IMR-90 (cell line): ENCODE data around the gene ANKDD1B. TPM values are rescaled to one million over a fixed set of nuclear protein-coding genes. Genes with fewer than 3 reads are reported as not detected.

Source experiments
- ATAC-seq: fragments of 200-7000 bp; cut with Tn5 transposase; 2 replicates; pipeline ENCODE4 v1.9.1; 2020; ENCODE audit warnings: low read depth, mild to moderate bottlenecking, moderate library complexity
- BruUV-seq: library from RNA; stranded (reverse); fragments of 400-500 nt; replicated peaks from 2 replicates; lab custom pipeline; 2021; lab: Mats Ljungman, UMichigan
- CTCF ChIA-PET: fragments of 300-600 bp; formaldehyde crosslinking; extraction: SDS; loops from one replicate; lab custom pipeline; 2021; ENCODE audit warnings: antibody characterized with exemption; lab: Yijun Ruan, JAX
- POLR2A ChIA-PET: fragments of 300-600 bp; sonication (Branson Sonifier 250); formaldehyde crosslinking; loops from one replicate; lab custom pipeline; 2022; ENCODE audit warnings: antibody characterized with exemption; ENCODE audit not compliant: unreplicated experiment; lab: Charles Lee
- DNase-seq: peaks from one replicate; pipeline ENCODE4 v3.0.0; 2013
- H2AFZ ChIP-seq: replicated peaks from 2 replicates; pipeline ENCODE3; 2013; ENCODE audit warnings: low read length, mild to moderate bottlenecking; ENCODE audit not compliant: poor library complexity
- H2AK5ac ChIP-seq: 2 replicates; pipeline ENCODE4 v1.6.1; 2013; ENCODE audit warnings: low read depth, low read length, inconsistent platforms
- H2AK9ac ChIP-seq: replicated peaks from 2 replicates; pipeline ENCODE3; 2013; ENCODE audit warnings: mild to moderate bottlenecking, low read depth, low read length, moderate library complexity; ENCODE audit not compliant: poor library complexity
- H2BK120ac ChIP-seq: 2 replicates; pipeline ENCODE4 v1.6.1; 2013; ENCODE audit warnings: low read depth, low read length, inconsistent platforms
- H2BK15ac ChIP-seq: 3 replicates; pipeline ENCODE4 v1.6.1; 2013; ENCODE audit warnings: low read depth, low read length, inconsistent platforms
- H2BK20ac ChIP-seq: 2 replicates; pipeline ENCODE4 v1.6.1; 2013; ENCODE audit warnings: low read depth, mild to moderate bottlenecking, inconsistent platforms, low read length, moderate library complexity
- H2BK5ac ChIP-seq: 2 replicates; pipeline ENCODE4 v1.6.1; 2013; ENCODE audit warnings: mild to moderate bottlenecking, low read depth, low read length, inconsistent platforms; ENCODE audit not compliant: poor library complexity, severe bottlenecking
- H3K14ac ChIP-seq: replicated peaks from 2 replicates; pipeline ENCODE4 v1.6.1; 2013; ENCODE audit warnings: low read depth, low read length, inconsistent platforms
- H3K18ac ChIP-seq: 2 replicates; pipeline ENCODE4 v1.6.1; 2013; ENCODE audit warnings: low read depth, low read length, control low read depth
- H3K23ac ChIP-seq: 2 replicates; pipeline ENCODE4 v1.6.1; 2013; ENCODE audit warnings: low read depth, low read length, inconsistent platforms
- H3K27ac ChIP-seq: 2 replicates; pipeline ENCODE4 v1.5.1; 2013; ENCODE audit warnings: mild to moderate bottlenecking, control low read depth, low read length; ENCODE audit not compliant: insufficient read depth
- H3K27me3 ChIP-seq: 2 replicates; pipeline ENCODE4 v1.6.1; 2013; ENCODE audit warnings: low read length; ENCODE audit not compliant: control insufficient read depth, insufficient read depth
- H3K36me3 ChIP-seq: 2 replicates; pipeline ENCODE4 v1.6.1; 2013; ENCODE audit warnings: low read length, mixed read lengths; ENCODE audit not compliant: control insufficient read depth, insufficient read depth
- H3K4ac ChIP-seq: 2 replicates; pipeline ENCODE4 v1.6.1; 2013; ENCODE audit warnings: low read depth, low read length, inconsistent platforms
- H3K4me1 ChIP-seq: 2 replicates; pipeline ENCODE4 v1.6.1; 2013; ENCODE audit warnings: low read length, mixed read lengths; ENCODE audit not compliant: control insufficient read depth, insufficient read depth
- H3K4me2 ChIP-seq: 2 replicates; pipeline ENCODE4 v1.6.1; 2013; ENCODE audit warnings: low read depth, mild to moderate bottlenecking, control low read depth, low read length, moderate library complexity
- H3K4me3 ChIP-seq: 2 replicates; pipeline ENCODE4 v1.5.1; 2013; ENCODE audit warnings: low read depth, mild to moderate bottlenecking, control low read depth, low read length, moderate library complexity; ENCODE audit not compliant: insufficient read depth
- H3K56ac ChIP-seq: 2 replicates; pipeline ENCODE4 v1.6.1; 2013; ENCODE audit warnings: low read length, inconsistent platforms; ENCODE audit not compliant: insufficient read depth; ENCODE audit errors: extremely low read depth
- H3K79me1 ChIP-seq, 2 experiments: 2 replicates each; pipeline ENCODE4 v1.6.1; 2013; ENCODE audit warnings: low read length in 2 of 2, inconsistent platforms in 1 of 2, low read depth in 1 of 2
- H3K9ac ChIP-seq: 2 replicates; pipeline ENCODE4 v1.6.1; 2013; ENCODE audit warnings: low read depth, low read length, control low read depth
- H3K9me1 ChIP-seq: 2 replicates; pipeline ENCODE4 v1.6.1; 2013; ENCODE audit warnings: low read length, inconsistent platforms; ENCODE audit not compliant: insufficient read depth
- H3K9me3 ChIP-seq: 2 replicates; pipeline ENCODE4 v1.6.1; 2013; ENCODE audit warnings: low read length; ENCODE audit not compliant: control insufficient read depth, insufficient read depth
- H4K20me1 ChIP-seq: 2 replicates; pipeline ENCODE4 v1.6.1; 2013; ENCODE audit warnings: low read length, inconsistent platforms; ENCODE audit not compliant: insufficient read depth
- H4K5ac ChIP-seq: 2 replicates; pipeline ENCODE4 v1.6.1; 2013; ENCODE audit warnings: mild to moderate bottlenecking, low read depth, low read length, control low read depth
- H4K8ac ChIP-seq, 2 experiments: 2 replicates each; pipeline ENCODE4 v1.6.1; 2013; ENCODE audit warnings: low read depth in 2 of 2, low read length in 2 of 2, control low read depth in 1 of 2, inconsistent platforms in 1 of 2
- H4K91ac ChIP-seq: 2 replicates; pipeline ENCODE4 v1.6.1; 2013; ENCODE audit warnings: low read depth, low read length, inconsistent platforms; ENCODE audit not compliant: insufficient read depth
- BHLHE40 ChIP-seq: fragments of 150-350 bp; IDR thresholded peaks from 2 replicates; pipeline ENCODE4 v1.6.1; 2016; ENCODE audit warnings: mild to moderate bottlenecking, low read depth, low read length
- CEBPB ChIP-seq: IDR thresholded peaks from 2 replicates; pipeline ENCODE4 v1.6.1; 2012; ENCODE audit warnings: low read depth, low read length, improper control_type of control experiment
- CHD1 ChIP-seq: IDR thresholded peaks from 2 replicates; pipeline ENCODE4 v1.6.1; 2012; ENCODE audit warnings: low read depth, low read length, improper control_type of control experiment
- CTCF ChIP-seq: conservative IDR thresholded peaks from 2 replicates; pipeline ENCODE4 v1.5.1; 2012; ENCODE audit warnings: mild to moderate bottlenecking, low read depth, low read length, improper control_type of control experiment
- ELK1 ChIP-seq: fragments of 150-350 bp; IDR thresholded peaks from 2 replicates; pipeline ENCODE4 v1.6.1; 2016; ENCODE audit warnings: low read depth, mild to moderate bottlenecking, low read length, moderate library complexity, borderline replicate concordance
- FOS ChIP-seq: fragments of 150-350 bp; IDR thresholded peaks from 2 replicates; pipeline ENCODE4 v1.6.1; 2016; ENCODE audit warnings: low read depth, low read length
- MAFK ChIP-seq: IDR thresholded peaks from 2 replicates; pipeline ENCODE4 v1.6.1; 2012; ENCODE audit warnings: low read depth, low read length, improper control_type of control experiment
- MAZ ChIP-seq: IDR thresholded peaks from 2 replicates; pipeline ENCODE4 v1.6.1; 2012; ENCODE audit warnings: low read depth, mild to moderate bottlenecking, low read length, improper control_type of control experiment, moderate library complexity, borderline replicate concordance
- MXI1 ChIP-seq: IDR thresholded peaks from 2 replicates; pipeline ENCODE4 v1.6.1; 2012; ENCODE audit warnings: low read depth, mild to moderate bottlenecking, low read length, moderate library complexity, borderline replicate concordance
- NFE2L2 ChIP-seq: fragments of 150-350 bp; IDR thresholded peaks from 2 replicates; pipeline ENCODE4 v1.6.1; 2016; ENCODE audit warnings: low read depth, mild to moderate bottlenecking, low read length
- POLR2A ChIP-seq: IDR thresholded peaks from 2 replicates; pipeline ENCODE4 v1.6.1; 2012; ENCODE audit warnings: mild to moderate bottlenecking, low read depth, low read length
- RAD21 ChIP-seq: IDR thresholded peaks from 2 replicates; pipeline ENCODE4 v1.6.1; 2012; ENCODE audit warnings: low read length, improper control_type of control experiment
- RCOR1 ChIP-seq: IDR thresholded peaks from 2 replicates; pipeline ENCODE4 v1.6.1; 2012; ENCODE audit warnings: mild to moderate bottlenecking, low read length, improper control_type of control experiment; ENCODE audit not compliant: insufficient replicate concordance
- RFX5 ChIP-seq: IDR thresholded peaks from 2 replicates; pipeline ENCODE4 v1.8.0; 2012; ENCODE audit warnings: low read depth, mild to moderate bottlenecking, low read length, moderate library complexity
- SMC3 ChIP-seq: fragments of 150-350 bp; IDR thresholded peaks from 2 replicates; pipeline ENCODE4 v1.6.1; 2016; ENCODE audit warnings: low read depth, mild to moderate bottlenecking, antibody characterized with exemption, low read length, moderate library complexity
- USF2 ChIP-seq: fragments of 150-350 bp; IDR thresholded peaks from 2 replicates; pipeline ENCODE4 v1.6.1; 2017; ENCODE audit warnings: mild to moderate bottlenecking, antibody characterized with exemption, low read length, low read depth
- WGBS, 2 experiments: methylation state at CpG; one replicate each; pipeline versions ENCODE4 v1.1.5 to v1.1.7; 2013; ENCODE audit warnings: missing lambda C conversion rate in 2 of 2; ENCODE audit not compliant: insufficient read length in 1 of 2; ENCODE audit errors: extremely low coverage in 2 of 2; 5-methylcytosine and 5-hydroxymethylcytosine counted together
- dilution Hi-C: fragments of 300-500 bp; cut with HindIII; formaldehyde crosslinking; loops from one replicate; pipeline ENCODE4 v1.14.3; 2018; ENCODE audit warnings: low sequenced_read_pairs; ENCODE audit not compliant: unreplicated experiment
- in situ Hi-C: fragments of 300-500 bp; cut with MboI; formaldehyde crosslinking; loops from 3 replicates; pipeline ENCODE4 v1.14.3; 2019; ENCODE audit warnings: low sequenced_read_pairs, inconsistent platforms, mixed read lengths
- intact Hi-C: fragments of 100-400 bp; cut with micrococcal nuclease; formaldehyde crosslinking; loops from 2 replicates; pipeline ENCODE4 v1.10.0; 2022
- polyA plus RNA-seq, 3 experiments: library from polyadenylated mRNA; depleted of rRNA; stranded (reverse); fragments of >200 nt; gene quantifications; 2 replicates each; pipeline ENCODE4 v1.2.3, GENCODE V29; 2012; ENCODE audit warnings: low replicate concordance in 1 of 3
- total RNA-seq: library from RNA; depleted of rRNA; stranded (reverse); fragments of >200 nt; gene quantifications from 2 replicates; pipeline ENCODE4 v1.2.3, GENCODE V29; 2012

ANKDD1B gene
- total and polyA plus RNA-seq, 2 of the 4 experiments (the other 2 are of a cell fraction) = 0.24 TPM; not detected in 1

- ATAC-seq (peak; percentile 49), DNase-seq (peak; percentile 21)
- intact Hi-C loops (no loop called here), in situ Hi-C loops (loop anchor here (25.0 kb wide), 1 partner anchor 303 kb away; no protein-coding TSS in a partner anchor), dilution Hi-C loops (no loop called here)
- Histone ChIP-seq H3K4me2 (no peak overlapping the region), H3K14ac (no peak overlapping the region), H2BK20ac (no peak overlapping the region), H2AK9ac (no peak overlapping the region), H4K5ac (no peak overlapping the region), H3K36me3 (0 out of 2 replicates have a peak, but pooled peaks cover 1% of the 10 kb centered on the region), H2BK120ac (no peak overlapping the region), H3K27ac (no peak overlapping the region), H3K9me1 (no peaks in the 10 kb centered on the region), H3K56ac (no peak overlapping the region), H3K9ac (no peak overlapping the region), H3K79me1 (no peaks in the 10 kb centered on the region), H3K4me1 (peaks cover 1% of the 10 kb centered on the region; the same call in 1 of the 2 replicates), H3K18ac (no peak overlapping the region), H4K20me1 (no peaks in the 10 kb centered on the region), H3K4me3 (no peak overlapping the region), H2AFZ (no peak overlapping the region), H2BK5ac (no peak overlapping the region), H3K4ac (no peak overlapping the region), H4K8ac (no peak overlapping the region), H3K9me3 (no peaks in the 10 kb centered on the region), H3K27me3 (no peaks in the 10 kb centered on the region), H4K91ac (no peak overlapping the region), H2AK5ac (no peak overlapping the region), H2BK15ac (no peak overlapping the region), H3K23ac (no peak overlapping the region)
- no peak for TF ChIP-seq BHLHE40
- TF ChIP-seq FOS = no peak
- TF ChIP-seq NFE2L2 = no peak
- TF ChIP-seq RAD21 = no peak
- no peak for TF ChIP-seq ELK1
- TF ChIP-seq MAFK = no peak
- TF ChIP-seq RFX5 = no peak
- TF ChIP-seq CEBPB = no peak
- no peak for TF ChIP-seq MAZ
- TF ChIP-seq USF2 = no peak
- TF ChIP-seq MXI1 = no peak
- TF ChIP-seq SMC3 = no peak
- TF ChIP-seq CTCF = no peak
- TF ChIP-seq RCOR1 = no peak
- no peak for TF ChIP-seq CHD1
- TF ChIP-seq POLR2A = no peak
- no TSS peak for BruUV-seq
- no CpG with 5 or more reads among the region's 1 CpG for WGBS, 2 experiments
- ChIA-PET CTCF (no interaction called here), POLR2A (no interaction called here)
Measured at GRCh38 chr5:75690669-75691068, 79.4 kb downstream of the ANKDD1B start.
